ENCODE results near the gene KIF3B. TPM values are rescaled to one million over a fixed set of nuclear protein-coding genes. Genes with fewer than 3 reads are reported as not detected.
A peak's percentile ranks its signal among the peaks of the same experiment; 100 is the strongest.
"Not testable (repeated sequence)": the region's sequence is repeated elsewhere in the genome, so short reads cannot be mapped to it uniquely, and the experiment has no call there.

Gene KIF3B
- total and polyA plus RNA-seq, 2 donors: 15.8 to 21.1 TPM

- H3K36me3 ChIP-seq (ENCODE audit: insufficient read depth): no peaks in the 10 kb centered on the region
- no peak overlapping the region for H3K27ac ChIP-seq (ENCODE audit: low read depth)
- H3K4me3 ChIP-seq (ENCODE audit: low read depth, low read length): no peak overlapping the region
- DNase-seq (ENCODE audit: extremely low spot score): no peak
- WGBS: 81% methylated on average over 12 of the region's 12 CpGs
- H3K4me1 ChIP-seq (ENCODE audit: insufficient read depth): no peaks in the 10 kb centered on the region
Measured at GRCh38 chr20:32333181-32333987, 55.9 kb downstream of the KIF3B start.

- DNase-seq (ENCODE audit: extremely low spot score): no peak
- peak overlapping the region; percentile 39 for H3K27ac ChIP-seq (ENCODE audit: low read depth)
Measured at GRCh38 chr20:32333988-32334885, 56.8 kb downstream of the KIF3B start.

GRCh38 chr20:32336918-32337347, 59.5 kb downstream of the KIF3B start:
- Histone ChIP-seq H3K4me3 (ENCODE audit: low read depth, low read length) (no peak overlapping the region), H3K27ac (ENCODE audit: low read depth) (no peak overlapping the region), H3K4me1 (ENCODE audit: insufficient read depth) (no peaks in the 10 kb centered on the region), H3K36me3 (ENCODE audit: insufficient read depth) (no peaks in the 10 kb centered on the region)
- WGBS: 18% methylated on average over 5 of the region's 5 CpGs
- no peak for DNase-seq (ENCODE audit: extremely low spot score)

More at GRCh38 chr20:32333988-32334885, 56.8 kb downstream of the KIF3B start:
- Histone ChIP-seq H3K36me3 (ENCODE audit: insufficient read depth) (no peaks in the 10 kb centered on the region), H3K4me3 (ENCODE audit: low read depth, low read length) (no peak overlapping the region), H3K4me1 (ENCODE audit: insufficient read depth) (no peaks in the 10 kb centered on the region)
- 65% methylated on average over 13 of the region's 13 CpGs for WGBS

GRCh38 chr20:32337937-32338661, 60.6 kb downstream of the KIF3B start:
- H3K4me3 ChIP-seq (ENCODE audit: low read depth, low read length): no peak overlapping the region
- no peak for DNase-seq (ENCODE audit: extremely low spot score)
- no peaks in the 10 kb centered on the region for H3K4me1 ChIP-seq (ENCODE audit: insufficient read depth)
- WGBS: 93% methylated on average over 11 of the region's 11 CpGs
- H3K36me3 ChIP-seq (ENCODE audit: insufficient read depth): no peaks in the 10 kb centered on the region
- no peak overlapping the region for H3K27ac ChIP-seq (ENCODE audit: low read depth)

- no peaks in the 10 kb centered on the region for H3K4me1 ChIP-seq (ENCODE audit: insufficient read depth)
- no peak overlapping the region for H3K27ac ChIP-seq (ENCODE audit: low read depth)
- 93% methylated on average over 7 of the region's 7 CpGs for WGBS
- no peaks in the 10 kb centered on the region for H3K36me3 ChIP-seq (ENCODE audit: insufficient read depth)
- no peak overlapping the region for H3K4me3 ChIP-seq (ENCODE audit: low read depth, low read length)
- DNase-seq (ENCODE audit: extremely low spot score): no peak
Measured at GRCh38 chr20:32338665-32339064, 61.2 kb downstream of the KIF3B start.

GRCh38 chr20:32339116-32339515, 61.7 kb downstream of the KIF3B start:
- Histone ChIP-seq H3K27ac (ENCODE audit: low read depth) (no peak overlapping the region), H3K4me3 (ENCODE audit: low read depth, low read length) (no peak overlapping the region), H3K4me1 (ENCODE audit: insufficient read depth) (no peaks in the 10 kb centered on the region), H3K36me3 (ENCODE audit: insufficient read depth) (no peaks in the 10 kb centered on the region)
- WGBS: 52% methylated on average over 2 of the region's 2 CpGs
- DNase-seq (ENCODE audit: extremely low spot score): no peak

GRCh38 chr20:32341053-32341452, 63.6 kb downstream of the KIF3B start:
- H3K4me3 ChIP-seq (ENCODE audit: low read depth, low read length); H3K36me3 ChIP-seq (ENCODE audit: insufficient read depth); H3K4me1 ChIP-seq (ENCODE audit: insufficient read depth); H3K27ac ChIP-seq (ENCODE audit: low read depth); DNase-seq (ENCODE audit: extremely low spot score): not testable (repeated sequence)
- 94% methylated on average over 2 of the region's 2 CpGs for WGBS

- H3K4me1 ChIP-seq (ENCODE audit: insufficient read depth): no peaks in the 10 kb centered on the region
- 82% methylated on average over 3 of the region's 3 CpGs for WGBS
- no peak for DNase-seq (ENCODE audit: extremely low spot score)
Measured at GRCh38 chr20:32343439-32343838, 66.0 kb downstream of the KIF3B start.

GRCh38 chr20:32344835-32345506, 67.5 kb downstream of the KIF3B start:
- H3K36me3 ChIP-seq (ENCODE audit: insufficient read depth): no peaks in the 10 kb centered on the region
- H3K27ac ChIP-seq (ENCODE audit: low read depth): no peak overlapping the region
- WGBS: 20% methylated on average over 7 of the region's 7 CpGs
- no peaks in the 10 kb centered on the region for H3K4me1 ChIP-seq (ENCODE audit: insufficient read depth)
- DNase-seq (ENCODE audit: extremely low spot score): no peak
- H3K4me3 ChIP-seq (ENCODE audit: low read depth, low read length): no peak overlapping the region

More at GRCh38 chr20:32343439-32343838, 66.0 kb downstream of the KIF3B start:
- Histone ChIP-seq H3K4me3 (ENCODE audit: low read depth, low read length) (no peak overlapping the region), H3K27ac (ENCODE audit: low read depth) (no peak overlapping the region), H3K36me3 (ENCODE audit: insufficient read depth) (no peaks in the 10 kb centered on the region)

GRCh38 chr20:32348207-32348606, 70.8 kb downstream of the KIF3B start:
- WGBS: 81% methylated on average over 3 of the region's 3 CpGs
- no peaks in the 10 kb centered on the region for H3K36me3 ChIP-seq (ENCODE audit: insufficient read depth)
- H3K4me1 ChIP-seq (ENCODE audit: insufficient read depth): no peaks in the 10 kb centered on the region
- DNase-seq (ENCODE audit: extremely low spot score): no peak
- no peak overlapping the region for H3K27ac ChIP-seq (ENCODE audit: low read depth)
- no peak overlapping the region for H3K4me3 ChIP-seq (ENCODE audit: low read depth, low read length)

GRCh38 chr20:32350421-32350820, 73.0 kb downstream of the KIF3B start:
- no peak for DNase-seq (ENCODE audit: extremely low spot score)
- Histone ChIP-seq H3K36me3 (ENCODE audit: insufficient read depth) (no peaks in the 10 kb centered on the region), H3K27ac (ENCODE audit: low read depth) (no peak overlapping the region), H3K4me1 (ENCODE audit: insufficient read depth) (peaks cover 1% of the 10 kb centered on the region), H3K4me3 (ENCODE audit: low read depth, low read length) (no peak overlapping the region)
- 89% methylated on average over 3 of the region's 3 CpGs for WGBS

GRCh38 chr20:32352121-32352720, 74.8 kb downstream of the KIF3B start:
- no peak for DNase-seq (ENCODE audit: extremely low spot score)
- 93% methylated on average over 3 of the region's 3 CpGs for WGBS
- Histone ChIP-seq H3K4me3 (ENCODE audit: low read depth, low read length) (no peak overlapping the region), H3K36me3 (ENCODE audit: insufficient read depth) (no peaks in the 10 kb centered on the region), H3K4me1 (ENCODE audit: insufficient read depth) (peaks cover 1% of the 10 kb centered on the region), H3K27ac (ENCODE audit: low read depth) (no peak overlapping the region)

All from urinary bladder (tissue), 4 donors.